GM23338 (cell line): ENCODE measurements around the gene ANKRD17. TPM values are rescaled to one million over a fixed set of nuclear protein-coding genes. Genes with fewer than 3 reads are reported as not detected.

Experiments
- ATAC-seq: fragments of 200-7000 bp; cut with Tn5 transposase; 3 replicates; pipeline ENCODE4 v1.9.1; 2020
- DNase-seq: peaks from one replicate; pipeline ENCODE4 v3.0.0-alpha.2; 2015; ENCODE audit warnings: low spot score
- H2AFZ ChIP-seq: fragments of 200-600 bp; sonication (generic); 2 replicates; pipeline ENCODE4 v1.8.0; 2016; ENCODE audit warnings: antibody characterized with exemption, mild to moderate bottlenecking, moderate library complexity
- H3F3A ChIP-seq: fragments of 200-600 bp; sonication (generic); replicated peaks from 2 replicates; pipeline ENCODE4 v1.8.0; 2017; ENCODE audit warnings: antibody characterized with exemption, mixed run types, low read depth
- H3K27ac ChIP-seq: fragments of 200-600 bp; sonication (generic); 2 replicates; pipeline ENCODE4 v1.6.1; 2016; ENCODE audit warnings: low read depth
- H3K27me3 ChIP-seq: fragments of 200-600 bp; sonication (generic); 2 replicates; pipeline ENCODE4 v1.8.0; 2016; ENCODE audit warnings: mild to moderate bottlenecking, mixed run types, moderate library complexity; ENCODE audit not compliant: insufficient read depth
- H3K36me3 ChIP-seq: fragments of 200-600 bp; sonication (generic); 2 replicates; pipeline ENCODE4 v1.8.0; 2016; ENCODE audit warnings: mild to moderate bottlenecking; ENCODE audit not compliant: insufficient read depth
- H3K4me1 ChIP-seq: fragments of 200-600 bp; sonication (generic); 2 replicates; pipeline ENCODE4 v1.8.0; 2016; ENCODE audit warnings: mild to moderate bottlenecking, moderate library complexity; ENCODE audit not compliant: insufficient read depth
- H3K4me2 ChIP-seq: fragments of 200-600 bp; sonication (generic); 2 replicates; pipeline ENCODE4 v1.7.1; 2017; ENCODE audit warnings: mixed run types
- H3K4me3 ChIP-seq: fragments of 200-600 bp; sonication (generic); 2 replicates; pipeline ENCODE4 v1.6.1; 2016; ENCODE audit warnings: mixed run types
- H3K79me2 ChIP-seq: fragments of 200-600 bp; sonication (generic); replicated peaks from 2 replicates; pipeline ENCODE4 v1.8.0; 2017; ENCODE audit warnings: mild to moderate bottlenecking; ENCODE audit not compliant: insufficient read depth
- H3K9me2 ChIP-seq: fragments of 200-600 bp; sonication (generic); 2 replicates; pipeline ENCODE4 v1.8.0; 2017; ENCODE audit not compliant: insufficient read depth
- H4K20me1 ChIP-seq: fragments of 200-600 bp; sonication (generic); replicated peaks from 2 replicates; pipeline ENCODE4 v1.8.0; 2017; ENCODE audit warnings: mild to moderate bottlenecking; ENCODE audit not compliant: insufficient read depth
- H3K27ac Mint-ChIP-seq: 2 replicates; pipeline ENCODE4 v1.8.0; 2020; ENCODE audit warnings: inconsistent platforms, mild to moderate bottlenecking, moderate library complexity, mixed read lengths
- H3K27me3 Mint-ChIP-seq: 3 replicates; pipeline ENCODE4 v1.8.0; 2022; ENCODE audit warnings: low read depth, mild to moderate bottlenecking, moderate library complexity, mixed read lengths, inconsistent platforms; ENCODE audit not compliant: insufficient read depth, poor library complexity
- H3K36me3 Mint-ChIP-seq: 3 replicates; pipeline ENCODE4 v1.8.0; 2021; ENCODE audit warnings: low read depth, mild to moderate bottlenecking, inconsistent platforms, moderate library complexity, mixed read lengths
- H3K4me1 Mint-ChIP-seq: 3 replicates; pipeline ENCODE4 v1.8.0; 2020; ENCODE audit warnings: mild to moderate bottlenecking, inconsistent platforms, mixed read lengths
- H3K4me3 Mint-ChIP-seq: 3 replicates; pipeline ENCODE4 v1.8.0; 2021; ENCODE audit warnings: moderate library complexity, mild to moderate bottlenecking, inconsistent platforms, mixed read lengths
- H3K9me3 Mint-ChIP-seq: 3 replicates; pipeline ENCODE4 v1.8.0; 2020; ENCODE audit warnings: moderate library complexity, mild to moderate bottlenecking, inconsistent platforms, mixed read lengths
- CREB1 ChIP-seq: fragments of 250-450 bp; sonication (Bioruptor Pico); IDR thresholded peaks from 2 replicates; pipeline ENCODE4 v1.5.0; 2020; ENCODE audit warnings: low read depth, mild to moderate bottlenecking, moderate library complexity
- CTCF ChIP-seq, 2 experiments: fragments of 200-600 bp in 1 of 2; sonication (generic) in 1 of 2; conservative IDR thresholded peaks; 2 replicates each; pipeline versions ENCODE4 v1.5.1 to v1.6.1; 2016 to 2017; ENCODE audit warnings: antibody characterized with exemption in 2 of 2, low read depth in 2 of 2, mild to moderate bottlenecking in 2 of 2, moderate library complexity in 1 of 2
- ETS1 ChIP-seq: IDR thresholded peaks from 2 replicates; pipeline ENCODE4 v1.6.1; 2016; ENCODE audit warnings: antibody characterized with exemption
- JUNB ChIP-seq: IDR thresholded peaks from one replicate; pipeline ENCODE4 v1.6.1; 2016; ENCODE audit warnings: antibody characterized with exemption; ENCODE audit not compliant: unreplicated experiment
- NANOG ChIP-seq: IDR thresholded peaks from 2 replicates; pipeline ENCODE4 v1.6.1; 2016; ENCODE audit warnings: antibody characterized with exemption, borderline replicate concordance
- REST ChIP-seq: IDR thresholded peaks from one replicate; pipeline ENCODE4 v1.6.1; 2018; ENCODE audit warnings: antibody characterized with exemption; ENCODE audit not compliant: unreplicated experiment
- ZNF114 ChIP-seq: fragments of 250-450 bp; sonication (Bioruptor Pico); IDR thresholded peaks from 2 replicates; pipeline ENCODE4 v1.5.0; 2020; ENCODE audit warnings: mild to moderate bottlenecking, moderate library complexity
- ZNF331 ChIP-seq: fragments of 250-450 bp; sonication (Bioruptor Pico); IDR thresholded peaks from 2 replicates; pipeline ENCODE4 v1.5.0; 2020; ENCODE audit warnings: low read depth, mild to moderate bottlenecking, moderate library complexity
- ZNF462 ChIP-seq: fragments of 250-450 bp; sonication (Bioruptor Pico); IDR thresholded peaks from 2 replicates; pipeline ENCODE4 v1.5.0; 2020; ENCODE audit warnings: mild to moderate bottlenecking, moderate library complexity
- polyA plus RNA-seq: library from polyadenylated mRNA; unstranded; fragments of >200 nt; fragmentation: Nextera tagmentation; extraction: Ambion mirVana; gene quantifications from 2 replicates; pipeline ENCODE4 v1.2.1, GENCODE V29; 2016
- total RNA-seq: library from RNA; depleted of rRNA; stranded (reverse); fragments of >200 nt; shearing (Covaris generic); gene quantifications from 2 replicates; pipeline ENCODE4 v1.2.3, GENCODE V29; 2014

Gene ANKRD17
- total and polyA plus RNA-seq, 2 experiments from 2014 or later, result 41.9 to 85.3 TPM

- TF ChIP-seq ZNF462 (CRISPR knock-in tag) (no peak), NANOG (no peak), ZNF114 (CRISPR knock-in tag) (no peak), REST (no peak)
These were observed 50.2 kb downstream of the ANKRD17 start (continued) for GRCh38 chr4:73208376-73208775.

- Histone ChIP-seq H3F3A (no peaks in the 10 kb centered on the region), H3K27me3 (no peaks in the 10 kb centered on the region), H3K4me1 (peaks cover 6% of the 10 kb centered on the region; the same call in 1 of the 2 replicates), H3K4me3 (no peak overlapping the region), H3K27ac (no peak overlapping the region), H3K4me2 (no peak overlapping the region), H3K79me2 (peaks cover 100% of the 10 kb centered on the region), H4K20me1 (peaks cover 34% of the 10 kb centered on the region), H2AFZ (no peak overlapping the region), H3K36me3 (no peaks in the 10 kb centered on the region), H3K9me2 (no peaks in the 10 kb centered on the region)
- Mint-ChIP-seq H3K27ac (no peak overlapping the region), H3K9me3 (no peaks in the 10 kb centered on the region), H3K27me3 (no peaks in the 10 kb centered on the region), H3K4me3 (no peak overlapping the region), H3K36me3 (peaks cover 10% of the 10 kb centered on the region; the same call in 2 of the 3 replicates), H3K4me1 (peaks cover 23% of the 10 kb centered on the region)
- no peak for DNase-seq
- TF ChIP-seq ZNF331 (CRISPR knock-in tag), result no peak
- TF ChIP-seq JUNB, result no peak
- no peak for TF ChIP-seq CTCF (conservative IDR thresholded peaks at IDR 0.05; ENCODE audit: low read depth in 2 of 2)
- TF ChIP-seq ZNF114 (CRISPR knock-in tag), result no peak
- TF ChIP-seq CREB1 (CRISPR knock-in tag), result no peak
- TF ChIP-seq ETS1, result no peak
- ATAC-seq, result no peak
These were observed 52.4 kb downstream of the ANKRD17 start for GRCh38 chr4:73206236-73206635.
